T-helper 2 cell treated with Interferon-gamma antibody and Interleukin-4, amounts not matched to agents 5 μg/mL and 100 μg/mL, for 36 hours (primary cell): ENCODE measurements around the gene GRIN2C.
A peak's percentile ranks its signal among the peaks of the same experiment; 100 is the strongest.

ENCODE experiments used
- DNase-seq: peaks from one replicate; pipeline ENCODE4 v3.0.0; 2021; ENCODE audit warnings: low spot score
- H3K27ac Mint-ChIP-seq: one replicate; pipeline ENCODE4 v1.8.0; 2021; ENCODE audit warnings: mild to moderate bottlenecking, mixed read lengths
- H3K27me3 Mint-ChIP-seq: one replicate; pipeline ENCODE4 v1.8.0; 2021; ENCODE audit warnings: low read depth, mixed read lengths
- H3K36me3 Mint-ChIP-seq: one replicate; pipeline ENCODE4 v1.8.0; 2021; ENCODE audit warnings: low read depth, mixed read lengths
- H3K4me1 Mint-ChIP-seq: one replicate; pipeline ENCODE4 v1.8.0; 2021; ENCODE audit warnings: low read depth, mixed read lengths
- H3K4me3 Mint-ChIP-seq: one replicate; pipeline ENCODE4 v1.8.0; 2022; ENCODE audit warnings: mild to moderate bottlenecking, moderate library complexity, mixed read lengths
- H3K9me3 Mint-ChIP-seq: one replicate; pipeline ENCODE4 v1.8.0; 2021; ENCODE audit warnings: mixed read lengths

The GRIN2C gene

GRCh38 chr17:74864297-74864865 is 4.7 kb upstream of the GRIN2C start:
- Mint-ChIP-seq H3K27me3 (peaks cover 18% of the 10 kb centered on the region), H3K27ac (no peak overlapping the region), H3K9me3 (no peaks in the 10 kb centered on the region), H3K36me3 (peaks cover 13% of the 10 kb centered on the region), H3K4me3 (no peak overlapping the region), H3K4me1 (peaks cover 11% of the 10 kb centered on the region)
- DNase-seq, result no peak

GRCh38 chr17:74863420-74864296 is 4.0 kb upstream of the GRIN2C start:
- Mint-ChIP-seq H3K9me3 (no peaks in the 10 kb centered on the region), H3K27ac (no peak overlapping the region), H3K4me1 (peaks cover 11% of the 10 kb centered on the region), H3K4me3 (no peak overlapping the region), H3K36me3 (peaks cover 13% of the 10 kb centered on the region), H3K27me3 (peaks cover 25% of the 10 kb centered on the region)
- DNase-seq, result no peak

DNA sequence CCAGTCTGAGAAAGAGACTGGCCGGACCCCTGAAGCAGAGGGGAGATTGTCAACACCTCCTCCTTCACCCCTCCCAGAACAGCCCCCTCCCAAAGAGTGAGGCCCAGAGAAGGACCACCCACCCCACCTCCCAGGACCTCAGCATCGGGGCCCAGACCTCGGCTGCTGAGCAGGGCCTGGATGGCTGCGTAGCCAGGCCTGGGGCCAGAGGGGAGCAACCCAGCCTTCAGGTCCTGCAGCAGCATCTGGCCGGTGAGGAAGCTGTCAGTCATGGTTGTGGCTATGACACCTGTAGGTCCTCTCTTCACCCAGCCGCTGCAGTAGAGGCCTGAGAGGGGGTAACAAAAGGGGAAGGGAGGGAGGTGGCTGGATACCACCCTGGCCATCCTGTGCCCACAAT is 3.2 kb upstream of the GRIN2C start:
- H3K36me3 Mint-ChIP-seq, result peaks cover 13% of the 10 kb centered on the region
- H3K9me3 Mint-ChIP-seq, result no peaks in the 10 kb centered on the region
- no peak overlapping the region for H3K27ac Mint-ChIP-seq
- no peak for DNase-seq
- H3K27me3 Mint-ChIP-seq, result peaks cover 31% of the 10 kb centered on the region
- H3K4me1 Mint-ChIP-seq, result peaks cover 8% of the 10 kb centered on the region
- H3K4me3 Mint-ChIP-seq, result no peak overlapping the region

DNA sequence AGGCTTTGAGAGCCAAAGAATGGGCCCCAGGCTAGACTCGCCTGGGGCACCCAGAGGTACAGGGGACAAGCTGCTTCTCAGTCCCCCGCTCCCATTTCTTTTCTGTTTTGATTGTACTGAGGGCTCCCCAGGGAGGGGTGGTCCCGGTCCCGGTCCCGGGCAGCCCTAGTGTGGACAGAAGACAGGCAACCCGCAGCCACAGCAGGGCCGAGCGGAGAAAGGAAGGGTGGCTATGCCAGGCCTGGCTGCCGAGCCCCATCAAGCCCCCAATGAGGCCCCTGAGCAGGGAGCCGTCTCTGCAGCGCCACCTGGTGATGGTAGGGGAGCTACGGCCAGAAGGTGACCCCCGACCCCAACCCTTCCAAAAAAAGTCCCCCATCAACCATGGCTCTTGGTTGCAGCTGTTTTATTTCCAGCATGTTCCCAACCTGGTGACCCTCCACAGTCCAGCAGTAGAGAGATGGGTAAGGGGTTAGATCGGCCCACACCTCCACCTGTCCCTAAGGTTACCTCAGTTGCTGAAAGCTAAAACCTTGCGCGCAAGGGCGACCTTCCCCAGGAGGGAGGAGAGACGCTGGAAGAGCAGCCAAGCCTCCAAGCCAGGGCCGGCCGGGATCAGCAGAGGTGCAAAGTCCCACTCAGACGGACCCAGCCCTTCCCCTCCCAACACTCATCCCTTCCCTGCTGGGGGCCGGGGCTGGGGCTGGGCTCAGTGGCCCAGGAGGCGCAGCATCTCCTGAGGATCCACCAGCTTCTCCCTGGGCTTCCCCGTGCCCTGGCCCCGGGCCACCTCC is 2.6 kb upstream of the GRIN2C start:
- Mint-ChIP-seq H3K9me3 (no peaks in the 10 kb centered on the region), H3K27me3 (peaks cover 37% of the 10 kb centered on the region), H3K27ac (no peak overlapping the region), H3K4me1 (peaks cover 8% of the 10 kb centered on the region), H3K4me3 (no peak overlapping the region), H3K36me3 (peaks cover 13% of the 10 kb centered on the region)
- DNase-seq, result peak; percentile 49

- no peak overlapping the region for H3K27ac Mint-ChIP-seq
- H3K27me3 Mint-ChIP-seq, result peaks cover 44% of the 10 kb centered on the region
- no peak overlapping the region for H3K4me3 Mint-ChIP-seq
- H3K36me3 Mint-ChIP-seq, result peaks cover 13% of the 10 kb centered on the region
- DNase-seq, result no peak
- H3K9me3 Mint-ChIP-seq, result no peaks in the 10 kb centered on the region
- H3K4me1 Mint-ChIP-seq, result peaks cover 8% of the 10 kb centered on the region
These were observed 2.0 kb upstream of the GRIN2C start for GRCh38 chr17:74861662-74862107.

GRCh38 chr17:74860872-74861661 is 1.4 kb upstream of the GRIN2C start:
- peaks cover 50% of the 10 kb centered on the region for H3K27me3 Mint-ChIP-seq
- no peak overlapping the region for H3K4me3 Mint-ChIP-seq
- H3K27ac Mint-ChIP-seq, result no peak overlapping the region
- DNase-seq, result no peak
- no peaks in the 10 kb centered on the region for H3K9me3 Mint-ChIP-seq
- peaks cover 8% of the 10 kb centered on the region for H3K4me1 Mint-ChIP-seq
- peaks cover 13% of the 10 kb centered on the region for H3K36me3 Mint-ChIP-seq

- Mint-ChIP-seq H3K36me3 (peaks cover 13% of the 10 kb centered on the region), H3K27me3 (peaks cover 56% of the 10 kb centered on the region), H3K9me3 (no peaks in the 10 kb centered on the region), H3K27ac (no peak overlapping the region), H3K4me3 (peak overlapping the region; percentile 47), H3K4me1 (peaks cover 8% of the 10 kb centered on the region)
- DNase-seq, result no peak
These were observed 665 bp upstream of the GRIN2C start for GRCh38 chr17:74860229-74860871.

GRCh38 chr17:74858672-74859458 is 820 bp downstream of the GRIN2C start:
- Mint-ChIP-seq H3K9me3 (no peaks in the 10 kb centered on the region), H3K27me3 (peaks cover 63% of the 10 kb centered on the region), H3K4me3 (peak overlapping the region; percentile 26), H3K36me3 (peaks cover 6% of the 10 kb centered on the region), H3K4me1 (peaks cover 4% of the 10 kb centered on the region), H3K27ac (no peak overlapping the region)
- no peak for DNase-seq

GRCh38 chr17:74857191-74857590 is 2.5 kb downstream of the GRIN2C start:
- peaks cover 73% of the 10 kb centered on the region for H3K27me3 Mint-ChIP-seq
- H3K4me1 Mint-ChIP-seq, result peaks cover 7% of the 10 kb centered on the region
- H3K36me3 Mint-ChIP-seq, result peaks cover 2% of the 10 kb centered on the region
- H3K9me3 Mint-ChIP-seq, result no peaks in the 10 kb centered on the region
- H3K4me3 Mint-ChIP-seq, result no peak overlapping the region
- H3K27ac Mint-ChIP-seq, result no peak overlapping the region
- no peak for DNase-seq

GRCh38 chr17:74856112-74856511 is 3.6 kb downstream of the GRIN2C start:
- Mint-ChIP-seq H3K27me3 (peaks cover 69% of the 10 kb centered on the region), H3K9me3 (no peaks in the 10 kb centered on the region), H3K36me3 (no peaks in the 10 kb centered on the region), H3K27ac (no peak overlapping the region), H3K4me1 (peaks cover 5% of the 10 kb centered on the region), H3K4me3 (no peak overlapping the region)
- no peak for DNase-seq

DNA sequence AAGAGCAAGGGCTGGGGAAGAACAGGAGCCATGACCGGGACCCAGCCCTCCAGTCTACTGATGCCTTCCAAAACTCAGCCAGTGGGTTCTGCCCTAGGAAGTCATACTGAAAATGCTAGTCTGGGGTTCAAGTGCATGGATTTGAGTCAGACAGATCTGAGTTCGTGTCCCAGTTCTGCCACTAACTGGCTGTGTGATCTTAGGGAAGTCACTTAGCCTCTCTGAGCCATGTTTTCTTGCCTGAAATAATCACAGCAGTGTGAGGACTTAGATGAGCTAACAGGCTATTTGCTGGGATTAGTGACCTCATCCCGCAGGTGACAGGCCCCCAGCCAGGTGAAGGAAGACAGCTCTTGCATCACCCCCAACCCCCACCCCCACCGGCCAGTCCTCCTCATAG is 4.4 kb downstream of the GRIN2C start:
- Mint-ChIP-seq H3K4me1 (peaks cover 5% of the 10 kb centered on the region), H3K4me3 (no peak overlapping the region), H3K9me3 (no peaks in the 10 kb centered on the region), H3K27me3 (peaks cover 69% of the 10 kb centered on the region), H3K36me3 (no peaks in the 10 kb centered on the region), H3K27ac (no peak overlapping the region)
- DNase-seq, result no peak

DNA sequence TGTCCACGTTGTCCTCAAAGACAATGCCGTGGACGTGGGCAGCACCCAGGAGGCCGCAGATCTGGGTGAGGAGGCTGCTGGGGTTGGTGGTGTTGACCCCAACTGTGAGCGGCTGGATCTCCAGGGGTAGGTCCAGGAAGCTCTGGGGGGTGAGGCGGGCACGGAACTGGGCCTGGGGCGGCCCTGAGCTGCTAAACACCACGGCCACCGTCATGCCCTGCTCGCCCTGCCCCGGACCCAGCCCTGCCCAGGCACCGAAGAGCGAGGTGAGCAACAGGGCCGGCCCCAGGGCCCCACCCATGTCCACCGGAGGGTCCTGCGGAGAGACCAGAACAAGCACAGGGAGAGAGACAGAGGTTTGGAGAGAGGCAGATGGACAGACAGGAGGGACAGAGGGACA is 4.9 kb downstream of the GRIN2C start:
- Mint-ChIP-seq H3K27ac (no peak overlapping the region), H3K9me3 (no peaks in the 10 kb centered on the region), H3K4me1 (peaks cover 5% of the 10 kb centered on the region), H3K27me3 (peaks cover 65% of the 10 kb centered on the region), H3K4me3 (no peak overlapping the region), H3K36me3 (no peaks in the 10 kb centered on the region)
- no peak for DNase-seq
